K562 (cell line): ENCODE measurements around the gene RARG. TPM values are rescaled to one million over a fixed set of nuclear protein-coding genes. Genes with fewer than 3 reads are reported as not detected.

Experiments
- ATF6 ChIP-seq: sonication (generic); formaldehyde crosslinking; IDR thresholded peaks from 2 replicates; pipeline ENCODE4 v1.4.0; 2020; ENCODE audit warnings: mild to moderate bottlenecking, missing genetic modification reagents
- CBFA2T2 ChIP-seq: fragments of 450-650 bp; conservative IDR thresholded peaks from 2 replicates; pipeline ENCODE4 v1.6.1; 2017; ENCODE audit warnings: mild to moderate bottlenecking
- ETV5 ChIP-seq: sonication (generic); formaldehyde crosslinking; IDR thresholded peaks from 2 replicates; pipeline ENCODE4 v1.4.0; 2020; ENCODE audit warnings: low read depth, mild to moderate bottlenecking, missing genetic modification reagents
- HDAC2 ChIP-seq: fragments of 450-650 bp; IDR thresholded peaks from 2 replicates; pipeline ENCODE4 v1.6.1; 2016; ENCODE audit warnings: mild to moderate bottlenecking
- HNRNPUL1 ChIP-seq: fragments of 200-400 bp; formaldehyde crosslinking; IDR thresholded peaks from 2 replicates; pipeline ENCODE4 v1.6.1; 2017; ENCODE audit warnings: low read length
- MAFF ChIP-seq: IDR thresholded peaks from 2 replicates; pipeline ENCODE4 v1.6.1; 2012; ENCODE audit warnings: low read length, improper control_type of control experiment
- MEF2D ChIP-seq: conservative IDR thresholded peaks from 2 replicates; pipeline ENCODE4 v1.6.1; 2016; ENCODE audit warnings: low read depth, missing genetic modification characterization, missing compliant biosample characterization
- MXI1 ChIP-seq: IDR thresholded peaks from 2 replicates; pipeline ENCODE4 v1.6.1; 2011; ENCODE audit warnings: low read depth, mild to moderate bottlenecking, improper control_type of control experiment, low read length
- NFRKB ChIP-seq: fragments of 450-650 bp; IDR thresholded peaks from 2 replicates; pipeline ENCODE4 v1.6.1; 2016; ENCODE audit warnings: low read depth
- PBX2 ChIP-seq, 2 experiments: IDR thresholded peaks in 1 of 2; conservative IDR thresholded peaks in 1 of 2; 2 replicates each; pipeline ENCODE4 v1.6.1; 2016; ENCODE audit warnings: low read depth in 2 of 2, mild to moderate bottlenecking in 1 of 2, missing compliant biosample characterization in 1 of 2, missing genetic modification characterization in 1 of 2, moderate library complexity in 1 of 2
- POU5F1 ChIP-seq: fragments of 150-350 bp; IDR thresholded peaks from 2 replicates; pipeline ENCODE4 v1.6.1; 2014; ENCODE audit warnings: borderline replicate concordance, low read length, low read depth, mild to moderate bottlenecking; ENCODE audit not compliant: partially characterized antibody
- PRPF4 ChIP-seq: fragments of 200-400 bp; formaldehyde crosslinking; IDR thresholded peaks from one replicate; pipeline ENCODE4 v1.6.1; 2017; ENCODE audit warnings: low read length, low read depth, mild to moderate bottlenecking; ENCODE audit not compliant: insufficient read depth, poor library complexity, severe bottlenecking
- SPI1 ChIP-seq: IDR thresholded peaks from 2 replicates; pipeline ENCODE4 v1.6.1; 2011; ENCODE audit warnings: low read depth, low read length, control low read depth, borderline replicate concordance
- TEAD2 ChIP-seq: fragments of 450-650 bp; IDR thresholded peaks from 2 replicates; pipeline ENCODE4 v1.6.1; 2016; ENCODE audit warnings: missing genetic modification characterization, control low read depth, missing compliant biosample characterization
- XRCC5 ChIP-seq: fragments of 200-400 bp; formaldehyde crosslinking; IDR thresholded peaks from 2 replicates; pipeline ENCODE4 v1.6.1; 2017; ENCODE audit warnings: low read depth, mild to moderate bottlenecking, low read length
- ZNF280B ChIP-seq: fragments of 250-450 bp; sonication (Bioruptor Pico); IDR thresholded peaks from 2 replicates; pipeline ENCODE4 v1.5.1; 2021; ENCODE audit warnings: mild to moderate bottlenecking
- ZNF354B ChIP-seq: fragments of 250-450 bp; sonication (Bioruptor Pico); IDR thresholded peaks from 2 replicates; pipeline ENCODE4 v1.4.0; 2020
- ZNF444 ChIP-seq: fragments of 250-450 bp; sonication (Bioruptor Pico); IDR thresholded peaks from 2 replicates; pipeline ENCODE4 v1.4.0; 2020; ENCODE audit warnings: mild to moderate bottlenecking, moderate library complexity
- polyA plus RNA-seq, 8 experiments: library from polyadenylated mRNA; depleted of rRNA in 4 of 8; stranded (reverse) in 5 of 8; unstranded in 3 of 8; fragments of >200 nt; fragmentation: Nextera tagmentation in 2 of 8; fragmentation: Illumina TruSeq in 1 of 8; extraction: Ambion mirVana in 2 of 8; extraction: Trizol in 1 of 8; gene quantifications; 2 replicates each; pipeline versions ENCODE4 v1.2.1 to v1.2.3, GENCODE V29; 2011 to 2014; ENCODE audit warnings: inconsistent platforms in 1 of 8, missing spikeins in 1 of 8
- total RNA-seq, 7 experiments: library from RNA; depleted of rRNA in 6 of 7; stranded (reverse); fragments of >200 nt in 6 of 7; fragmentation: Illumina TruSeq in 2 of 7; extraction: Trizol in 2 of 7; gene quantifications; 2 replicates each; pipeline versions ENCODE4 v1.2.1 to v1.2.3, GENCODE V29; 2011 to 2021; ENCODE audit warnings: low replicate concordance in 1 of 7

The RARG gene
- total and polyA plus RNA-seq, 9 of the 15 experiments (the other 6 are each of a cell fraction or from before 2014, with no cell fraction given) = 0.18 to 7.6 (median 3.8) TPM

GRCh38 chr12:53221203-53222080, 10.6 kb downstream of the RARG start (continued):
- no peak for TF ChIP-seq HNRNPUL1
- no peak for TF ChIP-seq POU5F1
- TF ChIP-seq MAFF = no peak
- no peak for TF ChIP-seq ZNF444 (CRISPR knock-in tag)
- TF ChIP-seq HDAC2 = no peak; the same call in none of the 2 replicates
- TF ChIP-seq TEAD2 (tag) = no peak
- TF ChIP-seq ZNF354B (CRISPR knock-in tag) = 0 out of 2 replicates have a peak, but pooled peaks have one; percentile 21
- peak; percentile 13; the same call in 1 of the 2 replicates for TF ChIP-seq ETV5 (CRISPR knock-in tag)
- no peak for TF ChIP-seq MEF2D (tag)
- no peak for TF ChIP-seq PBX2 (CRISPR knock-in tag; IDR thresholded peaks at IDR 0.05; ENCODE audit: low read depth)
- TF ChIP-seq PBX2 (tag; conservative IDR thresholded peaks at IDR 0.05; ENCODE audit: low read depth) = no peak
- TF ChIP-seq XRCC5 = no peak
- peak; percentile 86 for TF ChIP-seq NFRKB
- TF ChIP-seq SPI1 = no peak
- TF ChIP-seq MXI1 = no peak
- TF ChIP-seq ZNF280B = no peak
- peak; percentile 57; the same call in 1 of the 2 replicates for TF ChIP-seq ATF6
- TF ChIP-seq PRPF4 = no peak
- TF ChIP-seq CBFA2T2 = no peak
